Measurements from ENCODE around the gene MYO9A.

The MYO9A gene

DNA sequence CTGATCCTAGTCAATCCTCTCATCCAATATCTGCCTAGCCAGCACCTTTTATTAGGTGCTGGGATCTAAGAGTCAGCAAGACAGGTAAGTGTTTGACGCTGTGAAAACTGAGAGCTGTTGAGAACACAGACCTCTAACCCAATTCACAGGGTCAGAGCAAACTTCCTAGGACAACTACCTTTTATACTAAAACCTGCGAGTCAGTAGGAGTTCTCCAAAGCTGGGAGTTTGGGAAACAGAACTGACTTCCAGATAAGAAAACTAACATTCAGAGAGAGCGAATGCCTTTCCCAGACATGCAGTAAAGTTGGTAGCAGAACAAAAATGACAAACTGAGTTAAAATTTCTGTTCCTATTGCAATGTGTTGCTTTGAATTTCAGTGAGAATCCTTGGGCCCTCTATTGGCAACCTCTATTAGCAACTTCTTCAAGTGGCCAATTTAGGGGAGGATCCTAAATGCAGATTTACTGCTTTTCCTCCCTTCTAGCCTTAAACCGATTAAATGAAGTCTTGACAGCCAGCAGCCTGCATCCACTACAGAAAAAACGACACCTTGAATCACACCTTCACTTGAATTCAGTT, 296.3 kb downstream of the MYO9A start:
- Histone ChIP-seq H2AFZ (ENCODE audit: low read depth, low read length) (no peak overlapping the region), H3K4me3 (ENCODE audit: low read length) (no peak overlapping the region), H3K36me3 (ENCODE audit: insufficient read depth, low read length) (peaks cover 11% of the 10 kb centered on the region), H3K9me3 (ENCODE audit: low read length) (peaks cover 35% of the 10 kb centered on the region), H3K27me3 (ENCODE audit: insufficient read depth, low read length) (no peaks in the 10 kb centered on the region), H3K4me1 (ENCODE audit: insufficient read depth, low read length) (no peaks in the 10 kb centered on the region)

DNA sequence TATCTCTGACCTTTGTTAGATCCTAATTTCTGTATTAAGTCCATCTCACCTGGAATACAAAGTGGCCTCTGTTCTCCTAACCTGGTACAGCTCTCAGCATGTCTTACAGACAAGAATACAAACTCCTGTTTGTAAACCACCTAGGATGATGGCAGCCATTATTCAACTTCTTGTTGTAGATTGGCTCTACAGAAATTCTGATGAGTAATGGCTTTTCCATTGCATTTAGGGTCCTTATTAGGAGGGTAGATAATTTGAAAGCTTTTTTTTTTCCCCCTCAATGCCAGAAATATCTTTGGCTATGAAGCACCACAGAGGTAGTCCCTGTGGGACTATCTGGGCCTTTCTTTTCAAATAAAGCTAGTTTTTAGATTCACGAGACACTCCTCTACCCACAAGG, 297.8 kb downstream of the MYO9A start:
- Histone ChIP-seq H3K36me3 (ENCODE audit: insufficient read depth, low read length) (no peaks in the 10 kb centered on the region), H3K9me3 (ENCODE audit: low read length) (peaks cover 32% of the 10 kb centered on the region), H3K4me1 (ENCODE audit: insufficient read depth, low read length) (no peaks in the 10 kb centered on the region), H3K27me3 (ENCODE audit: insufficient read depth, low read length) (no peaks in the 10 kb centered on the region), H2AFZ (ENCODE audit: low read depth, low read length) (no peak overlapping the region), H3K4me3 (ENCODE audit: low read length) (no peak overlapping the region)

DNA sequence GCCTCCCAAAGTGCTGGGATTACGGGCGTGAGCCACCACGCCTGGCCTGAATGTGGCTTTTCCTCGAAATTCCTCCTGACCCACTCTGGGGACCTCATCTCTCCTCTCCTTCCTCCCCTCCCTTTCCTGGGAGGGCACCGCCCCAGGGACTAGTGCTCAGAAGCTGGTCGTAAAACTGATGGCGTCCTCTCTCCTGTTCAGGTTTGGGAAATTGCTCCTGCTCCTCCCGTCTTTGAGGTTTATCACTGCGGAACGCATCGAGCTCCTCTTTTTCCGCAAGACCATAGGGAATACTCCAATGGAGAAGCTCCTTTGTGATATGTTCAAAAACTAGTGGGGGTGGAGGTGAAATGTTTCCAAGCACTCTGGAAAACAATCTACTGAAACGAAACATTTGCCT, 300.6 kb downstream of the MYO9A start:
- Histone ChIP-seq H3K4me1 (ENCODE audit: insufficient read depth, low read length) (no peaks in the 10 kb centered on the region), H3K27me3 (ENCODE audit: insufficient read depth, low read length) (no peaks in the 10 kb centered on the region)

DNA sequence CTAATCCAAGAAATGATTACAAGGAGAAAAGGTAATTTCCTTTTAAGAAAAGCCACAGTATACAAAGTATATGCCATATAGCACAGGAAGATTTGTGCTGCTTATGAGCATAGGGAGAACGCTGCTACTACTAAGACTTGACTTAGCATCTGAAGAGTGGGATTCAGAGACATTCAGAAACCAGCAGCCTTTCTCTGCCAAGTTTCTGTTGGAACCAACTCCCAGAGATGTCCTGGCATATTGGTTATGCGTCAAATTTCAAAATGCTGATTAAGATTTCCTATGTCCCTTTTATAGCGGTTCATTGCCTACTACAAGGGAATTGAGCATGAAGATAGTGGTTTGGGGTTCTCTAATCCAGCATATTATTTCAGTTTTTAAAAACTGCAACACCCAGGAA, 302.6 kb downstream of the MYO9A start:
- no peak overlapping the region for H2AFZ ChIP-seq (ENCODE audit: low read depth, low read length)
- H3K9me3 ChIP-seq (ENCODE audit: low read length) = peaks cover 11% of the 10 kb centered on the region
- no peak overlapping the region for H3K4me3 ChIP-seq (ENCODE audit: low read length)
- no peaks in the 10 kb centered on the region for H3K4me1 ChIP-seq (ENCODE audit: insufficient read depth, low read length)
- no peaks in the 10 kb centered on the region for H3K27me3 ChIP-seq (ENCODE audit: insufficient read depth, low read length)
- no peaks in the 10 kb centered on the region for H3K36me3 ChIP-seq (ENCODE audit: insufficient read depth, low read length)

More for the DNA sequence above, 300.6 kb downstream of the MYO9A start:
- H3K36me3 ChIP-seq (ENCODE audit: insufficient read depth, low read length) = no peaks in the 10 kb centered on the region
- no peak overlapping the region for H3K4me3 ChIP-seq (ENCODE audit: low read length)
- peaks cover 25% of the 10 kb centered on the region for H3K9me3 ChIP-seq (ENCODE audit: low read length)
- no peak overlapping the region for H2AFZ ChIP-seq (ENCODE audit: low read depth, low read length)

DNA sequence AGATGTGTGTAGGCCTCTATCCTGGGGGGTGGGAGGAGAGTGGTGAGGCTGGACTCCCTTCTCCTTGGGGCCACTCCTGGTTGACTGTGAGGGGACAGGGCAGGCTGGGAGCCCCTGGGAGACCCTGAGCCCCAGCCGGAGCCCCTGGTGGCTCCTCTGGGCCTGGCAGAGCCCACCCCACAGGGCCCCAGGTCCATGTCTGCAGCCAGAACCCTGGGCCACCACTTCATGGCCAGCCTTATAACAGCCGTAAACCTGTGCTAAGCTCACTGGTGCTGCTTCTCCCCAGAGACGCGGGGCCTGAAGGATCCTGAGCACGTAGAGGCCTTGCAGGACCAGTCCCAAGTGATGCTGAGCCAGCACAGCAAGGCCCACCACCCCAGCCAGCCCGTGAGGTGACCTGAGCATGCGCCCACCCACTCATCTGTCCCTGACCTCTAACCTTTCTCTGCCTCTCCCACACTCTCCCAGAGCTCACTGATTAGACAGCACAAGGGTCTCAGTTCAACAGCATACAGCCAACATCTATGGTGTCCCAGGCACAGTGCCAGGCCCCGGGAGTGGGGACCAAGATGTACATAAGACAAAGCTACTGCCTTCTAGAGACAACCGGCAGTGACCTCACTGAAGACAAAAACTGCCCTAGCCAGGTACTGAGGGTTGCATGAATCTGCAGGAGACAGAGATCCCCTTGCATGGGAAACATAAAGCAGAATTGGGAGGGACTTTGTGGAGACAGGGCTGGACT, 304.1 kb downstream of the MYO9A start:
- Histone ChIP-seq H3K36me3 (ENCODE audit: insufficient read depth, low read length) (no peaks in the 10 kb centered on the region), H2AFZ (ENCODE audit: low read depth, low read length) (no peak overlapping the region)

DNA sequence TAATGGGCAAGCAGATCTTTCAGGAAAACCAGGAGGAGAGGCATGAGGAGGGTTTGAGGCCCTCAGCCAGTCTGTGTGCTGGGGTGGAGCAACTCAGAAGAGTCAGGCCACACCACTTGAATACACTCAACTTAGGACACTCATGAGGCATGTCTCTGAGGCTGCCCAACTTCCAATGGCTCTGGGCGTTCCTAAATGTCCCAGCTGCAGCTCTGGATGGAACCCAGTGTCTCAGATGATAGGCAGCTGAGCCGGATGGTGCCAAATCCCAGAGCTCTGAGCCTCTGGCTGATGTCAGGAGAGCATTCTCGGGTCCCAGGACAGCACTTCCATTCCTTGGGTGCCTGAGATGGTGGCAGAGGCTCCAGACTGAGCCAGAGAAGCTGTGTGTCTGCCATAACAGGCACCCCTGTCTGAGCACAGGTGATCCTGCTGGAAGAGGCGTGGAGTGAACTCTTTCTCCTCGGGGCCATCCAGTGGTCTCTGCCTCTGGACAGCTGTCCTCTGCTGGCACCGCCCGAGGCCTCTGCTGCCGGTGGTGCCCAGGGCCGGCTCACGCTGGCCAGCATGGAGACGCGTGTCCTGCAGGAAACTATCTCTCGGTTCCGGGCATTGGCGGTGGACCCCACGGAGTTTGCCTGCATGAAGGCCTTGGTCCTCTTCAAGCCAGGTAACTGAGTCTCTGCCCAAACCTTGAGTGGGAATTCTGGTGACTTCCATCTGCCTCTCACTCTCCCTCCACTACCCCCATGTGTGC, 304.8 kb downstream of the MYO9A start:
- H3K9me3 ChIP-seq (ENCODE audit: low read length) = peaks cover 7% of the 10 kb centered on the region
- H3K36me3 ChIP-seq (ENCODE audit: insufficient read depth, low read length) = no peaks in the 10 kb centered on the region
- no peak overlapping the region for H2AFZ ChIP-seq (ENCODE audit: low read depth, low read length)
- no peaks in the 10 kb centered on the region for H3K4me1 ChIP-seq (ENCODE audit: insufficient read depth, low read length)
- no peaks in the 10 kb centered on the region for H3K27me3 ChIP-seq (ENCODE audit: insufficient read depth, low read length)
- no peak overlapping the region for H3K4me3 ChIP-seq (ENCODE audit: low read length)

More for the DNA sequence above, 304.1 kb downstream of the MYO9A start:
- Histone ChIP-seq H3K27me3 (ENCODE audit: insufficient read depth, low read length) (no peaks in the 10 kb centered on the region), H3K4me3 (ENCODE audit: low read length) (no peak overlapping the region), H3K4me1 (ENCODE audit: insufficient read depth, low read length) (no peaks in the 10 kb centered on the region), H3K9me3 (ENCODE audit: low read length) (peaks cover 8% of the 10 kb centered on the region)

DNA sequence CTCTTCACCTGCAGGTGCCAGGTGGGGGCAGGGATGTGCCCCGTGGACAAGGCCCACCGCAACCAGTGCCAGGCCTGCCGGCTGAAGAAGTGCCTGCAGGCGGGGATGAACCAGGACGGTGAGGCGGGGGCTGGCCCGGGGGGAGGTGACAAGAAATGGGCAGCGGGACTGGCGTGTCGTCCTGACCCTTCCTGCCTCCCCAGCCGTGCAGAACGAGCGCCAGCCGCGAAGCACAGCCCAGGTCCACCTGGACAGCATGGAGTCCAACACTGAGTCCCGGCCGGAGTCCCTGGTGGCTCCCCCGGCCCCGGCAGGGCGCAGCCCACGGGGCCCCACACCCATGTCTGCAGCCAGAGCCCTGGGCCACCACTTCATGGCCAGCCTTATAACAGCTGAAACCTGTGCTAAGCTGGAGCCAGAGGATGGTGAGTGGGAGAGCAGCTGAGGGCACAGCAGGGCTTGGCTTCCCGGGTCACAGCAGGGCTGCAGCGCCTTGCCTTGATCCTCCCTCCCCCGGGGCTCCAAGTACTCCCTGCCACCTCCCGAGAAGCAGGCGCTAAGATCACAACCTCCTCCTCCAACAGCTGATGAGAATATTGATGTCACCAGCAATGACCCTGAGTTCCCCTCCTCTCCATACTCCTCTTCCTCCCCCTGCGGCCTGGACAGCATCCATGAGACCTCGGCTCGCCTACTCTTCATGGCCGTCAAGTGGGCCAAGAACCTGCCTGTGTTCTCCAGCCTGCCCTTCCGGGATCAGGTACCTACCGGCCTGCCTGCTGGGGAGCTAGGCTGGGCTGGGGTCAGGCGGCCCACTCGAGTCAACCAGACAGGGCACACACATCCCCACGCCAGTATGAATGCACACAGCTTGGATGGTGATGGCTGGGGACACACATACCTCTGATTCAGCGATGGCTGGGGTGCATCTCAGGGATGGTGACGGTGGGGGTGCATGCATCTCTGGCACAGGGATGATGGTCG, 305.9 kb downstream of the MYO9A start:
- H3K9me3 ChIP-seq (ENCODE audit: low read length) = peaks cover 4% of the 10 kb centered on the region
- H2AFZ ChIP-seq (ENCODE audit: low read depth, low read length) = no peak overlapping the region
- peaks cover 8% of the 10 kb centered on the region for H3K4me1 ChIP-seq (ENCODE audit: insufficient read depth, low read length)
- no peaks in the 10 kb centered on the region for H3K27me3 ChIP-seq (ENCODE audit: insufficient read depth, low read length)
- H3K36me3 ChIP-seq (ENCODE audit: insufficient read depth, low read length) = no peaks in the 10 kb centered on the region
- H3K4me3 ChIP-seq (ENCODE audit: low read length) = no peak overlapping the region

DNA sequence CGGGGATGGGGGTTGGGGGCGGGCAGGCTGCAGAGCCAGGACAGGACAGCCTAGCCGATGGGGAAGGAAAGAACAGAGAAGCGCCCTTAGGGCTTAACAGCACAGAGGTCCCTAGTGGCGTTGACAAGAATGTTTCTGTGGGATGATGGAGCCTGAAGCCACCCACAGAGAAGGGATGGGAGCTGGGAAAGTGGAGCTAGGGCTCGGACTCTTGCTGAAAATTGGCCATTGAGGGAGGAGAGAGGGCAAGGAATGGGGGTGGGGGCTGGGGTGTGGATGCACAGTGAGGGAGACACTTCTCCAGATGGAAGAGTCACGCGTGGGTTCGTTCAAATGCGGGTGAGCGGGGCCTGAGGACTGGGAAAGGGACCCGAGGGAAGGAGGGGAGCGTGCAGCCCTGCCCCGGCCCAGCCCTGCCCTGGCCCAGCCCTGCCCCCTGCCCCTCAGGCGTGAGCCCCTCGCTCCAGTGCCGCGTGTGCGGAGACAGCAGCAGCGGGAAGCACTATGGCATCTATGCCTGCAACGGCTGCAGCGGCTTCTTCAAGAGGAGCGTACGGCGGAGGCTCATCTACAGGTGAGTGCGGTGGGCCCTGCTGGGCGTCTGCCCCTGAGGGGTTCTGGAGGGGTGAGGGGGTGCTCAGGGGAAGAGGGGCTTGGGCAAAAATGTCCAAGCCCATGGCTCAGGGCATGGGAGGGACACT, 306.8 kb downstream of the MYO9A start:
- Histone ChIP-seq H3K4me1 (ENCODE audit: insufficient read depth, low read length) (peaks cover 8% of the 10 kb centered on the region), H3K36me3 (ENCODE audit: insufficient read depth, low read length) (no peaks in the 10 kb centered on the region), H3K9me3 (ENCODE audit: low read length) (peaks cover 4% of the 10 kb centered on the region), H3K27me3 (ENCODE audit: insufficient read depth, low read length) (no peaks in the 10 kb centered on the region), H2AFZ (ENCODE audit: low read depth, low read length) (no peak overlapping the region), H3K4me3 (ENCODE audit: low read length) (no peak overlapping the region)

DNA sequence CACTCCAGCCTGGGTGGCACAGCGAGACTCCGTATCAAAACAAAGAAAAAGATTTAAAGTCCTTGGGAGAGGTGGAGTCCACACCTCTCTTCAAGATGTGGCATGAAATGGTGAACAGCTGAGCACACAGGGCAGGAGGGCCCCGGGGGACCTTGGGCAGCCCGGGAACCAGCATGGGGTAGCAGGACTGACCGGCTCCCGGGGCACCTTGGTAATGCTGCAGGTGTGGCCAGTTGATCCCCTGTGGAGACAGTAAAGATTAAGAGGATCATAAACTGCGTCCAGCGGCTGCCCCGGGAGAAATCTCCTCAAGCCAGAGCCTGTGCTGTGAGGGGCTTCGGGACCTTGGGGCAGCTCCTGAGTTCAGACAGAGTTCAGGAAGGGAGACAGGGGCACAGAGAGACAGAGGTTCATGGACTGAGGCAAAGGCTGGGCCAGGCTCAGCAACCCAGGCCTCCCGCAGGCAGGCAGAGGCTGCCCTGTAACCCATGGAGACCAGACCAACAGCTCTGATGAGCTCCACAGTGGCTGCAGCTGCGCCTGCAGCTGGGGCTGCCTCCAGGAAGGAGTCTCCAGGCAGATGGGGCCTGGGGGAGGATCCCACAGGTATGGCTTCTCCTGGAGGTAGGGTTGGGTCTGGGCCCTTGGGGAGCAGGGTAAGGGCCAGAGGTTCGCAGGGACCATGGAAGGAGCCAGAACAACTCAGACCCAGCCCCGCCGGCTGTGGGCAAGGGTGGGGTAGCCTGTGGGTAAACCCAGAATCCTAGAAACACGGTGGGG, 307.5 kb downstream of the MYO9A start, which contains the start of gene NR2E3:
Gene NR2E3, plus strand, starts transcription at position 299 of the 780 bp plus-strand sequence. Its CDS starts 190 bp downstream, at position 489.
- peaks cover 4% of the 10 kb centered on the region for H3K9me3 ChIP-seq (ENCODE audit: low read length)
- H3K4me3 ChIP-seq (ENCODE audit: low read length) = no peak within 1 kb of the TSS
- H2AFZ ChIP-seq (ENCODE audit: low read depth, low read length) = no peak within 1 kb of the TSS
- no peaks in the 10 kb centered on the region for H3K27me3 ChIP-seq (ENCODE audit: insufficient read depth, low read length)
- peaks cover 8% of the 10 kb centered on the region for H3K4me1 ChIP-seq (ENCODE audit: insufficient read depth, low read length)
- no peaks in the 10 kb centered on the region for H3K36me3 ChIP-seq (ENCODE audit: insufficient read depth, low read length)

DNA sequence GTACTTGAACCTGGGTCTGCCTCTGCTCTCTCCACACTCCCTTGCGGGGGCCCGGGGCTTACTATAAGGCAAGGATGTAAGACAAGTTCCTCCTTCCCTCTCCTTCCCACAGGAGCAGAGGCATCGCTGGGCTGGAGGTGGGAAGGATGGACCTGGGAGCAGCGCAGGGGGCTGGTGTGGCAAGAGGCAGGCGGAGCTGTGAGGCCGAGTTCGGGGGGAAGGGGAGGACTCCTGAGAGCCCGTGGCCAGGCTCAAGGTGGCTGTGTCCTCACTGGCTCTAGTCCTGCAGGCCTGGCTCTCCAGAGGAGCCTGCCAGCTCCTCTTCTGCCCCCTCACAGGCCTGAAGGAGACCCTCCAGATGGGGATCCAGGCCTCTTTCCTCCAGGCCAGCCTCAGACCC, 308.6 kb downstream of the MYO9A start:
- Histone ChIP-seq H3K9me3 (ENCODE audit: low read length) (peaks cover 4% of the 10 kb centered on the region), H3K27me3 (ENCODE audit: insufficient read depth, low read length) (no peaks in the 10 kb centered on the region), H3K4me3 (ENCODE audit: low read length) (no peak overlapping the region), H3K4me1 (ENCODE audit: insufficient read depth, low read length) (peaks cover 10% of the 10 kb centered on the region), H3K36me3 (ENCODE audit: insufficient read depth, low read length) (no peaks in the 10 kb centered on the region), H2AFZ (ENCODE audit: low read depth, low read length) (no peak overlapping the region)

DNA sequence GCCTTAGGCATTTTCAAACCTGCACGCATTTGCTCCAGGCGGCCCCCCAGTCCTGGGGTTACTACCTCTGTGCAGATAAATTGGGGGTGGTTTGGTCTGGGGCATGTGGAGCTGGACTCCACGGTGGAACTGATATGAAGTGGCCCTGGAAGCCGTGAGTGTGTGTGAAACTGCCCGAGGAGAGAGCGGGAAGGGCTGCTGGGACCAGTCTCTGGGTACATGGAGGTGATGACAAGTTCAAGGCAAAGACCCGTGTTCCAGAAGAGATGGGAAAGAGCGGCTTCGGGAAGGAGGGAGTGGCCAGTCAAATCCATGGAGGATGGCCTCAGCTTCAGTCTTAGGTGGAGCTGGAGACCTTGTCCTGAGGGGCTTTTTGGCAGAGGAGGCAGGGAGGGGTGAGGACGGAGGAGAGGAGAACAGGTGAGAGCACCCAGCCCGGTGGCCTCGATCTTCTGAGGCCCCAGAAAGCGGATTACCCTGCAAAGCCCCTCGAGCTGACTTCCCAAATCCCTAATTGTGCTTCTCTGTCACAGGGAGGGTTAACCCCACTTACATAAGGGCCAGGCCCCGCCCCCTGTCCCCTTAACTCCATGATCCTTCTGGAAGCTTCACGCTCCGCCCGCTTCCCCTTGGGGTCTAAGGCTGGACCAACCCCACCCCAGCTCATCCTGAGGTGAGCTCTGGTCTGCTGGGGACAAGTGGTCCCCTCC, 309.5 kb downstream of the MYO9A start:
- Histone ChIP-seq H3K9me3 (ENCODE audit: low read length) (peaks cover 3% of the 10 kb centered on the region), H3K4me1 (ENCODE audit: insufficient read depth, low read length) (peaks cover 10% of the 10 kb centered on the region), H3K27me3 (ENCODE audit: insufficient read depth, low read length) (no peaks in the 10 kb centered on the region), H2AFZ (ENCODE audit: low read depth, low read length) (no peak overlapping the region), H3K4me3 (ENCODE audit: low read length) (no peak overlapping the region), H3K36me3 (ENCODE audit: insufficient read depth, low read length) (no peaks in the 10 kb centered on the region)
